ENCODE data around the gene PKN1.
"Not testable (repeated sequence)": the region's sequence is repeated elsewhere in the genome, so short reads cannot be mapped to it uniquely, and the experiment has no call there.

The PKN1 gene

GRCh38 chr19:14487370-14488125 lies 54.4 kb downstream of the PKN1 start:
- DNase-seq (ENCODE audit: low read depth): no peak

- no peak for DNase-seq (ENCODE audit: low read depth)
These were observed 59.7 kb downstream of the PKN1 start for GRCh38 chr19:14492756-14493337.

- no peak for DNase-seq (ENCODE audit: low read depth)
These were observed 61.3 kb downstream of the PKN1 start for GRCh38 chr19:14494411-14494810.

- no peak for DNase-seq (ENCODE audit: low read depth)
These were observed 62.0 kb downstream of the PKN1 start for GRCh38 chr19:14494910-14495671.

- DNase-seq (ENCODE audit: low read depth): no peak
These were observed 62.5 kb downstream of the PKN1 start for GRCh38 chr19:14495672-14496028.

GRCh38 chr19:14496029-14496833 lies 63.1 kb downstream of the PKN1 start, which contains the start of gene GIPC1:
GIPC1 (minus strand) TSS chr19:14496127; CDS start chr19:14482976, 13,151 bp downstream.
- DNase-seq (ENCODE audit: low read depth): peak; percentile 96

- no peak for DNase-seq (ENCODE audit: low read depth)
These were observed 63.7 kb downstream of the PKN1 start for GRCh38 chr19:14496834-14497227.

- DNase-seq (ENCODE audit: low read depth): no peak
These were observed 64.3 kb downstream of the PKN1 start for GRCh38 chr19:14497228-14497921.

- no peak for DNase-seq (ENCODE audit: low read depth)
These were observed 69.4 kb downstream of the PKN1 start for GRCh38 chr19:14502334-14503092.

- DNase-seq (ENCODE audit: low read depth): no peak
These were observed 70.2 kb downstream of the PKN1 start for GRCh38 chr19:14503285-14503684.

GRCh38 chr19:14504575-14504974 lies 71.5 kb downstream of the PKN1 start:
- not testable (repeated sequence) for DNase-seq (ENCODE audit: low read depth)

- peak; percentile 98 for DNase-seq (ENCODE audit: low read depth)
These were observed 72.6 kb downstream of the PKN1 start for GRCh38 chr19:14505488-14506239.

- peak; percentile 70 for DNase-seq (ENCODE audit: low read depth)
These were observed 74.8 kb downstream of the PKN1 start for GRCh38 chr19:14507704-14508542.

GRCh38 chr19:14510311-14511228 lies 77.5 kb downstream of the PKN1 start:
- peak; percentile 77 for DNase-seq (ENCODE audit: low read depth)

GRCh38 chr19:14511229-14511593 lies 78.1 kb downstream of the PKN1 start:
- no peak for DNase-seq (ENCODE audit: low read depth)

GRCh38 chr19:14512406-14512961 lies 79.4 kb downstream of the PKN1 start:
- no peak for DNase-seq (ENCODE audit: low read depth)

- DNase-seq (ENCODE audit: low read depth): no peak
These were observed 81.2 kb downstream of the PKN1 start for GRCh38 chr19:14514215-14514863.
